Activated naive CD8-positive, alpha-beta T cell treated with anti-CD3 and anti-CD28 coated beads for 36 hours (primary cell): Measurements from ENCODE around the gene CD247. TPM values are rescaled to one million over a fixed set of nuclear protein-coding genes. Genes with fewer than 3 reads are reported as not detected.

Experiments
- DNase-seq: peaks from one replicate; pipeline ENCODE4 v3.0.0; 2021
- H3K27ac Mint-ChIP-seq: one replicate; pipeline ENCODE4 v1.8.0; 2022; ENCODE audit warnings: mild to moderate bottlenecking, moderate library complexity, mixed read lengths
- H3K27me3 Mint-ChIP-seq: one replicate; pipeline ENCODE4 v1.8.0; 2022; ENCODE audit warnings: mild to moderate bottlenecking, mixed read lengths
- H3K36me3 Mint-ChIP-seq: one replicate; pipeline ENCODE4 v1.8.0; 2021; ENCODE audit warnings: mild to moderate bottlenecking, mixed read lengths
- H3K4me1 Mint-ChIP-seq: one replicate; pipeline ENCODE4 v1.8.0; 2021; ENCODE audit warnings: mixed read lengths
- H3K4me3 Mint-ChIP-seq: one replicate; pipeline ENCODE4 v1.8.0; 2022; ENCODE audit warnings: mild to moderate bottlenecking, moderate library complexity, mixed read lengths
- H3K9me3 Mint-ChIP-seq: one replicate; pipeline ENCODE4 v1.8.0; 2022; ENCODE audit warnings: mixed read lengths
- total RNA-seq, 2 experiments: library from RNA; stranded (reverse); gene quantifications; one replicate each; pipeline ENCODE4 v1.2.3, GENCODE V29; 2021

CD247 gene
- total RNA-seq, 2 experiments from 2014 or later: 166 TPM

DNA sequence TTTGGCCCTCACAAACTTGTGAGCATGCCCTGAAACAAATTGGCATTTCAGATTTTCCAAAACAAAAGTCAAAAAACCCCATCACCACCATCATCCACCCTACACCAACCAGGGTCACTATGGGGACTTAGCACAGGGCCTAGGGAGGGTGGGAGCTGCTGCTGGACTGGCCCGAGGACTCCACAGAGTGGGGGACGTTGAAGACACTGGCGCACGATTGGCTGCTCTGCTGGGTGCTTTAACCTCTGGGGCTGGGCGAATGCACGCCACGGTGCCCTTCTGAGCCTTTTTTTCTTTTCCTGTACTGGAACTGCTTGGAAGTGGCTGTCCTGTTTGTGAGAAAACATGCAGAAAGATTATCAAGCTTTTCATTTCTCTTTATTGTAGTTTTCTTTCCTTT lies 92.8 kb downstream of the CD247 start:
- no peaks in the 10 kb centered on the region for H3K9me3 Mint-ChIP-seq
- no peak overlapping the region for H3K4me3 Mint-ChIP-seq
- no peaks in the 10 kb centered on the region for H3K27me3 Mint-ChIP-seq
- no peak for DNase-seq
- H3K27ac Mint-ChIP-seq: no peak overlapping the region
- H3K36me3 Mint-ChIP-seq: peaks cover 5% of the 10 kb centered on the region
- H3K4me1 Mint-ChIP-seq: peaks cover 20% of the 10 kb centered on the region

DNA sequence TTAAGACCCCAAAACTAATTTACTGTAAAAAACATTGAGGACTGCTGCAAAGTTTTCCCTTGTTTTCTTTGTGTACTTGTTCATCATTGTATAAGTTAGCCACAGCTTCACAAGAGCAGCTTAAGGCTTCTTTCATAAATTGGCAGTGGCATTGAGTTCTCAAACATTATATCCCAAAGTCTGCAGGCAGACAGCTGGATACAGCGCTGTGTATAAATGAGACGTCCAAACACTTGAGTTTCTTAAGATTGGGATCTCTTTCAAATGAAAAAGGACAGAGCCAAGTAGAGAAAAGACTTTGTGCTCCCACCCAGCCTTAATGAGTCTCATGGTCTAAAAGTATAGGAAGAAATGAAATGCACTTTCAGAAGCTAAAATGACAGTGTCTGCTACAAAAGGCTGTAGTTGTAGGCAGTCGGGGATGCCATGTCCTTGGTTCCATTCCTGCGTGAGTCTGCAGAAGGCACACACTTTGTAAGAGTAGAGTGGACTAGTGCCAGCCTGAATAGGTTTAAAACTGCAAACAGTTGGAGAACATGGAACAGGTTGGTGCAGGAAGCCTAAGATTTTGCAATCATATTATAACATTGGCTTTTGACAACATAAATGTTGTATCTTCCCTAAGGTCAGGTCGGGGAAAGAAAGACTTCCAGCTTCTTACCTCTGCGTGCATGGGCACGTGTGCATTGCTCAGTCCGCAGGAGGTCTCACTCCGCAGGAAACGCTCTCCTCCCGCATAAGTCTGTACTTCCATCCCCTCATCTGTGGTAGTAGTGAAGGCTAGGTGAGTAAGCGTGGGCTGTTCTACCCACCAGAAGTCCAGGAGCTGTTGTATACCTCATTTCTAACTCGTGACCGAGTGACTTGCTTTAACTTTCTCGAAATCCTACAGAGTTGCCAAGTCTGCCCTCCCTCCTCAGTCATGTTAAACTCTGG lies 94.4 kb downstream of the CD247 start:
- no peak for DNase-seq
- Mint-ChIP-seq H3K27ac (no peak overlapping the region), H3K9me3 (no peaks in the 10 kb centered on the region)

DNA sequence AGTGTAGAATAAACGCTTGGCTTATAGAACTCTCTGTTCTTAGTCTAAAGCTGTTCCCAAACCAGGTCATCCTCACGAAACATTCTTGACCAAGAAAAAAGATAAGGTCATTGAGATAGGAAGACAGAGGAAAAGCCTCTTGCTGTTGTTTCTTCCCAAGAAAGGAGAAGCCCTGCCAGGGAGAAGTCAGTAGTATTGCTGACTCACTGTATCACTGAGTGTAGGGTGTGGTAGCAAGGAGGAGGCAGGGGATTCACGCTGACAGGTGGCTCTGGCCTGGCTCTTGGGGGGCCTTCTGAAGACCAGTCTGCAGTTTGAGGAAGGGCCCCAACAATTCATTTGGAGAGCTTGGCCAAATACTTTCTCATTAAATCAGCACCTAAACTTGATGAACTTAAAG lies 97.8 kb downstream of the CD247 start:
- H3K4me1 Mint-ChIP-seq: peaks cover 10% of the 10 kb centered on the region
- H3K36me3 Mint-ChIP-seq: peaks cover 6% of the 10 kb centered on the region
- no peak overlapping the region for H3K27ac Mint-ChIP-seq
- no peaks in the 10 kb centered on the region for H3K27me3 Mint-ChIP-seq
- no peak for DNase-seq
- no peak overlapping the region for H3K4me3 Mint-ChIP-seq
- H3K9me3 Mint-ChIP-seq: no peaks in the 10 kb centered on the region

More for the DNA sequence above, 94.4 kb downstream of the CD247 start:
- peaks cover 15% of the 10 kb centered on the region for H3K4me1 Mint-ChIP-seq
- H3K4me3 Mint-ChIP-seq: no peak overlapping the region
- no peaks in the 10 kb centered on the region for H3K36me3 Mint-ChIP-seq
- no peaks in the 10 kb centered on the region for H3K27me3 Mint-ChIP-seq

GRCh38 chr1:167419245-167419644 lies 99.1 kb downstream of the CD247 start:
- H3K4me3 Mint-ChIP-seq: no peak overlapping the region
- peaks cover 7% of the 10 kb centered on the region for H3K36me3 Mint-ChIP-seq
- no peaks in the 10 kb centered on the region for H3K27me3 Mint-ChIP-seq
- DNase-seq: no peak
- no peaks in the 10 kb centered on the region for H3K9me3 Mint-ChIP-seq
- no peak overlapping the region for H3K27ac Mint-ChIP-seq
- peaks cover 17% of the 10 kb centered on the region for H3K4me1 Mint-ChIP-seq

GRCh38 chr1:167418391-167418790 lies 99.9 kb downstream of the CD247 start:
- Mint-ChIP-seq H3K27me3 (no peaks in the 10 kb centered on the region), H3K36me3 (peaks cover 10% of the 10 kb centered on the region), H3K4me3 (no peak overlapping the region), H3K4me1 (peaks cover 20% of the 10 kb centered on the region), H3K27ac (no peak overlapping the region), H3K9me3 (no peaks in the 10 kb centered on the region)
- no peak for DNase-seq

DNA sequence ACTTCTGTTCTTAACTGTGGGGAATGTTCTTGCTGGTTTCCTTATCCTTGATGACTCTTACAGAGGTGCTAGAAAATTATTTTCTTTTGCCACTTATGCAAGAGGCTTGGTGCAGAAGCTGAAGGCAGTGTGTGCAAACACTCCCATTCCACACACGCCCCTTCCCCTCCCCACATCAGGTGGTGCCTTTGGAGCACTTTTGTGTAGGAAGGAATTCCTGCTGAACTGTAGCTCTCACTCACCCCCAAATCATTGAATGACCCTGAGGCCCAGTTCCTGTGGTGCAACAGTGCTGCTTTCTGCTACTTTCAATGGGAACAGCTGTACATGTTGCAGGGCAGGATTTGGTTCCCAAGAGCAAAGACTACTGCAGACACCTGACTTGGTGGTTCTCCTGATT lies 101.8 kb downstream of the CD247 start:
- Mint-ChIP-seq H3K4me1 (peaks cover 28% of the 10 kb centered on the region), H3K36me3 (peaks cover 20% of the 10 kb centered on the region), H3K27me3 (no peaks in the 10 kb centered on the region), H3K9me3 (no peaks in the 10 kb centered on the region), H3K4me3 (no peak overlapping the region), H3K27ac (no peak overlapping the region)
- DNase-seq: no peak

DNA sequence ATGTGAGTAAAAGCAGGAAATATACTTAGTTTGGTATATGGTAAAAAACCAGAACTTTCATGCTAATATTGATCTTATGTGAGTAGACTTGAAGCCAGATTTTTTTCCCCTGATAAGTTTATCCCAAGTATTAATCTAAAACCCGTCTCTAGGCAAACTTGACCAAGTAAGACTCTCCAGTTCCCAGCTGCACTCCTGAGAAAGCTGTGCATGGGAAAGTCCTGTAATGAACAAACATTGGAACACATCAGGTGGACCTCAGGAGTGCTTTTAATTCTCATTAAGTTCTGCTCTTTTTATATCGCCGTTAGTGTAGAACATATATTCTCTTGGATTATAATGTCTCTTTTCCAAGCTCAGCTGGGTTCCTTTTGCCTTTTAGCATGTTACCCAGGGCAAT lies 105.0 kb downstream of the CD247 start:
- Mint-ChIP-seq H3K4me3 (no peak overlapping the region), H3K9me3 (no peaks in the 10 kb centered on the region), H3K36me3 (peaks cover 23% of the 10 kb centered on the region), H3K4me1 (peaks cover 32% of the 10 kb centered on the region), H3K27me3 (no peaks in the 10 kb centered on the region), H3K27ac (no peak overlapping the region)
- DNase-seq: no peak

GRCh38 chr1:167412920-167413319 lies 105.4 kb downstream of the CD247 start:
- DNase-seq: no peak
- Mint-ChIP-seq H3K9me3 (no peaks in the 10 kb centered on the region), H3K4me3 (no peak overlapping the region), H3K36me3 (peaks cover 23% of the 10 kb centered on the region), H3K27me3 (no peaks in the 10 kb centered on the region), H3K27ac (no peak overlapping the region), H3K4me1 (peaks cover 32% of the 10 kb centered on the region)

DNA sequence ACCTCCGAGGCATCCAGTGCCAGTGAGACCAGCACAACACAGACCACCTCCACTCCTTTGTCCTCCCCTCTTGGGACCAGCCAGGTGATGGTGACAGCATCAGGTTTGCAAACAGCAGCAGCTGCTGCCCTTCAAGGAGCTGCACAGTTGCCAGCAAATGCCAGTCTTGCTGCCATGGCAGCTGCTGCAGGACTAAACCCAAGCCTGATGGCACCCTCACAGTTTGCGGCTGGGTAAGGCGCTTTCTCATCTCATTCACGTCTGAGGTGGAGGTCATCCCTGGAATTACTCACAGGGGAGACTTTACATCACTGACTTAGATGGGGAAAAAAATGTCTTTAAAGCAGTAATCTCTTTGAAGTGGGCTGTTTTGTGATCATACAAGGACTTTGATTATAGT lies 106.3 kb downstream of the CD247 start:
- H3K4me1 Mint-ChIP-seq: peaks cover 28% of the 10 kb centered on the region
- H3K36me3 Mint-ChIP-seq: peaks cover 21% of the 10 kb centered on the region
- no peak overlapping the region for H3K4me3 Mint-ChIP-seq
- H3K9me3 Mint-ChIP-seq: no peaks in the 10 kb centered on the region
- H3K27me3 Mint-ChIP-seq: no peaks in the 10 kb centered on the region
- DNase-seq: no peak
- no peak overlapping the region for H3K27ac Mint-ChIP-seq

- H3K4me3 Mint-ChIP-seq: no peak overlapping the region
- peaks cover 26% of the 10 kb centered on the region for H3K36me3 Mint-ChIP-seq
- peaks cover 19% of the 10 kb centered on the region for H3K4me1 Mint-ChIP-seq
- H3K9me3 Mint-ChIP-seq: no peaks in the 10 kb centered on the region
- H3K27ac Mint-ChIP-seq: no peak overlapping the region
- no peaks in the 10 kb centered on the region for H3K27me3 Mint-ChIP-seq
- DNase-seq: no peak
These were observed 109.1 kb downstream of the CD247 start for GRCh38 chr1:167409183-167409582.

GRCh38 chr1:167408355-167408754 lies 110.0 kb downstream of the CD247 start:
- H3K4me1 Mint-ChIP-seq: peaks cover 16% of the 10 kb centered on the region
- no peak overlapping the region for H3K4me3 Mint-ChIP-seq

GRCh38 chr1:167404908-167405307 lies 113.4 kb downstream of the CD247 start:
- Mint-ChIP-seq H3K27me3 (no peaks in the 10 kb centered on the region), H3K27ac (no peak overlapping the region), H3K4me3 (no peak overlapping the region), H3K36me3 (peaks cover 13% of the 10 kb centered on the region), H3K9me3 (no peaks in the 10 kb centered on the region), H3K4me1 (peaks cover 7% of the 10 kb centered on the region)
- no peak for DNase-seq

More at GRCh38 chr1:167408355-167408754, 110.0 kb downstream of the CD247 start:
- no peak for DNase-seq
- H3K9me3 Mint-ChIP-seq: no peaks in the 10 kb centered on the region
- no peak overlapping the region for H3K27ac Mint-ChIP-seq
- peaks cover 25% of the 10 kb centered on the region for H3K36me3 Mint-ChIP-seq
- H3K27me3 Mint-ChIP-seq: no peaks in the 10 kb centered on the region

- H3K27me3 Mint-ChIP-seq: no peaks in the 10 kb centered on the region
- peaks cover 7% of the 10 kb centered on the region for H3K4me1 Mint-ChIP-seq
- no peaks in the 10 kb centered on the region for H3K9me3 Mint-ChIP-seq
- H3K4me3 Mint-ChIP-seq: no peak overlapping the region
- no peak overlapping the region for H3K27ac Mint-ChIP-seq
- no peak for DNase-seq
- peaks cover 13% of the 10 kb centered on the region for H3K36me3 Mint-ChIP-seq
These were observed 114.0 kb downstream of the CD247 start for GRCh38 chr1:167404161-167404888.

DNA sequence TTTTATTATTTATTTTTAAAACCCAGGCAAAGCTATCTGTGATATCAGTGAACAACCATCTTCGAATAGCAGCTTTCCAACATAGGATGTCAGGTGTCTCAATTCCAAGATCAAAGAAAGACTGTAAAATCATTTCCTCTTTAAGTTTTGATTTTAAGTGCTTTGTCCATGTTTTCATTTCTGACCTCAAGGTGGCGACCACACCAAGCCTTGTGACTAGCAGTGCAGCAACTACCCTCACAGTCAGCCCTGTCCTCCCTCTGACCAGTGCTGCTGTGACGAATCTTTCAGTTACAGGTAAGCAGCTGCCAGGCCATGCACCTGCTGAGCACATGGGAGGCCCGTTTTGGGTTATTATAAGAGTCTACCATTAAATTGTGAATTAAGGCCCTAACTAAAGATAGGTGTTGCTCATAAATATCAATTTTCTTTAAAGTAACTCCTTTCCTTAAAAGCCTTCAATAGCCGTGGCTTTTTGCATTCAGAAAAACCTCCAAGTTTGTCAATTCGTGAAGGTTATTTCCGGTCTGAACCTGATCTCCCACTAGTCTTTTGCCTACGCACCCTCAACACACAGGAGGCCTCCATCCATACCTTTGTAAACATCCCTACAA lies 117.0 kb downstream of the CD247 start:
- H3K4me3 Mint-ChIP-seq: no peak overlapping the region
- no peak overlapping the region for H3K27ac Mint-ChIP-seq
- peak; percentile 40 for DNase-seq
- H3K4me1 Mint-ChIP-seq: peaks cover 7% of the 10 kb centered on the region
- H3K9me3 Mint-ChIP-seq: no peaks in the 10 kb centered on the region
- H3K27me3 Mint-ChIP-seq: no peaks in the 10 kb centered on the region
- peaks cover 13% of the 10 kb centered on the region for H3K36me3 Mint-ChIP-seq

- peaks cover 5% of the 10 kb centered on the region for H3K36me3 Mint-ChIP-seq
- H3K9me3 Mint-ChIP-seq: no peaks in the 10 kb centered on the region
- H3K27ac Mint-ChIP-seq: no peak overlapping the region
- H3K27me3 Mint-ChIP-seq: no peaks in the 10 kb centered on the region
- DNase-seq: no peak
- no peak overlapping the region for H3K4me3 Mint-ChIP-seq
- peaks cover 7% of the 10 kb centered on the region for H3K4me1 Mint-ChIP-seq
These were observed 117.9 kb downstream of the CD247 start for GRCh38 chr1:167400359-167400953.
